IPS-20b (cell line): ENCODE measurements around the gene KLK14.

ENCODE experiments used
- H3K27ac ChIP-seq: one replicate; pipeline ENCODE4 v1.5.1; 2013; ENCODE audit warnings: low read length
- H3K27me3 ChIP-seq: 2 replicates; pipeline ENCODE4 v1.6.1; 2013; ENCODE audit warnings: mild to moderate bottlenecking, low read length, inconsistent platforms; ENCODE audit not compliant: insufficient read depth
- H3K36me3 ChIP-seq: 2 replicates; pipeline ENCODE4 v1.6.1; 2013; ENCODE audit warnings: low read depth, mild to moderate bottlenecking, inconsistent platforms, low read length, moderate library complexity; ENCODE audit not compliant: insufficient read depth
- H3K4me1 ChIP-seq: 2 replicates; pipeline ENCODE4 v1.6.1; 2013; ENCODE audit warnings: mild to moderate bottlenecking, control low read depth, inconsistent platforms, low read length, moderate library complexity; ENCODE audit not compliant: insufficient read depth
- H3K4me3 ChIP-seq: 2 replicates; pipeline ENCODE4 v1.5.1; 2013; ENCODE audit warnings: mild to moderate bottlenecking, low read length, inconsistent platforms
- H3K9ac ChIP-seq: 2 replicates; pipeline ENCODE4 v1.6.1; 2013; ENCODE audit warnings: low read depth, mild to moderate bottlenecking, inconsistent platforms, low read length, moderate library complexity
- H3K9me3 ChIP-seq: 2 replicates; pipeline ENCODE4 v1.6.1; 2013; ENCODE audit warnings: mild to moderate bottlenecking, low read depth, low read length, inconsistent platforms; ENCODE audit not compliant: insufficient read depth

KLK14 gene

DNA sequence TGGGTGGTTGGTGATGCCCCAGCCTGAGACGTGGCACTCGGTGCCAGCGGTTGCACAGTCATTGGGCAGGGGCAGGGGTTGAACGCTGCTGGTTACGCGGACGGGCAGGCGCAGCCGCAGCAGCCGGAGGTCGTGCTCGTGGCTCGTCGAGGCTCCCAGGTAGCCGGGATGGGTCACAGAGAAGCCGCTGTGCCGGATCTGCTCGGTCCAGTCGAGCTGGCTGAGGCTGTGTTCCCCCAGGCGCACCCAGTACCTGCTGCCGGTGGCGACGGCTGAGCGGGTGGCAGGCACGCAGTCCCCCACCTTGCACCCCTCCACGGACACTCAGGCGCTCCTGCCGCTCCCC is 50.8 kb downstream of the KLK14 start:
- no peak overlapping the region for H3K27ac ChIP-seq
- H3K4me3 ChIP-seq = no peak overlapping the region
- H3K9ac ChIP-seq = no peak overlapping the region
- no peaks in the 10 kb centered on the region; the same call in 1 of the 2 replicates for H3K4me1 ChIP-seq
- H3K9me3 ChIP-seq = no peaks in the 10 kb centered on the region
- no peaks in the 10 kb centered on the region for H3K36me3 ChIP-seq
- peaks cover 3% of the 10 kb centered on the region; the same call in 1 of the 2 replicates for H3K27me3 ChIP-seq

DNA sequence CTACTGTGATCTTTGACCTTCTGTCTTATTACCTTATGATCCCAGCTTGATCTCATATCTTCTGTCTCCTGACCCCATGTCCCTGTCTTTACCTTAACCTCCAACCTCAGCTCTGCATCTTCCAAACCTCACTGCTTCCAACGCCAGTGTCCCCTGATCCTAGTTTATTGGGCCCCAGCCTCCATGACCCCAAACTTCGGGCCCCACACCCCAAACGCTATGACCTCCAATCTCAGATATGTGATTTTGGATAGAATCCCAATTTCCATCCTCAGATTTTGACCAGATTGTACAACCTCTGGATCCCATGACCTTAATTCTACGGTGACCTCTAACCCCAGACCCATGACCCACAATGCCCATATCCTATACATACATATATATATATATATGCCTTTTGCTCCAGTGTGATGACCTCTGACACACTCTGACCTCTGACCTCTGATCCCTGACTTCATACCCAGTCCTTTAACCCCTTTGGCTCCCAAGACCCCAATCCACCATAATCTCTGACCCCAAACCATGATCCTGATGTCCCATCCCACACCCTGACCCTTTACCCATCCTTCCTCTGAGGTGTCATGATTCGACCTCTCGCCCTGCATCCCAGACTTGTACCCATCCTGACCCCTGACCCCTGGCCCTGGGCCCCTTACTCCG is 51.3 kb downstream of the KLK14 start:
- H3K9me3 ChIP-seq = no peaks in the 10 kb centered on the region
- H3K27ac ChIP-seq = no peak overlapping the region

DNA sequence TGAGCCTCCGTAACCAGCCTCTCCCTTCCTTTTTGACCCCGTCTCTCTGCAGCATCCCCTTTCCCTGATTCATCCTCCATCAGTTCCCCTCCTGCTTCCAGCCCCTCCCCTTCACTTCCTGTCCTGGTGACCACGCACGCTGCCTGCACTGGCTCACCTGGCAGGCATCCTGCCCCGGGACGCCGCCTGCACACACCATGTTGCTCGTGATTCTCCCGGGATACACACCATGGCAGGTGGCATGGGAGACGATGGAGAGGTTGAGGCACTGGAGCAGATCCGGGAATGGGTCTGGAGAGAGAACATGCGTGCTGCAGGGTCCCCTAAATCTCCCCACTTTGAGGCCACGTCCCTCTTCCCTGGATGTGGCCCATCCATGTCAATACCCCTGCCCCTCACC is 52.1 kb downstream of the KLK14 start:
- H3K27ac ChIP-seq = no peak overlapping the region
- no peaks in the 10 kb centered on the region for H3K9me3 ChIP-seq
- no peaks in the 10 kb centered on the region for H3K4me1 ChIP-seq
- no peak overlapping the region for H3K4me3 ChIP-seq
- H3K9ac ChIP-seq = no peak overlapping the region
- no peaks in the 10 kb centered on the region for H3K36me3 ChIP-seq
- H3K27me3 ChIP-seq = peaks cover 3% of the 10 kb centered on the region; the same call in 1 of the 2 replicates

More for the DNA sequence above, 51.3 kb downstream of the KLK14 start:
- H3K4me3 ChIP-seq = no peak overlapping the region
- H3K4me1 ChIP-seq = no peaks in the 10 kb centered on the region
- H3K27me3 ChIP-seq = peaks cover 3% of the 10 kb centered on the region; the same call in 1 of the 2 replicates
- no peaks in the 10 kb centered on the region for H3K36me3 ChIP-seq
- H3K9ac ChIP-seq = no peak overlapping the region

DNA sequence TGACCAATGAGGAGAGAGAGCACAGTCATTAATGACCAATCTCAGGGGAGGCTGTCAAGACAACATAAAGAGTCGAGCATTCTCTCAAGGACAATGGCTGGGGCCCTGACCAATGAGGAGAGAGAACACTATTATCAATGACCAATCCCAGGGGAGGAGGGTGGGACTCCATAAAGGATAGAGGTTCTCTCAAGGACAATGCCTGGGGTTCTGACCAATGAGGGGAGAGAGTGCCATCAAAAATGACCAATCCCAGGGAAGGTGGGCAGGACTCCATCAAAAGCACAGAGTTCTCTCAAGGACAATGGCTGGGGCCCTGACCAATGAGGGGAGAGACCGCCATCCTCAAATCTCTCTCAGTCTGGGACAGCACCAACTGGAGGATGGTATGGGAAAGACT is 53.0 kb downstream of the KLK14 start:
- no peak overlapping the region for H3K27ac ChIP-seq
- no peaks in the 10 kb centered on the region for H3K9me3 ChIP-seq
- H3K27me3 ChIP-seq = no peaks in the 10 kb centered on the region

More for the DNA sequence above, 53.0 kb downstream of the KLK14 start:
- Histone ChIP-seq H3K9ac (no peak overlapping the region), H3K4me3 (no peak overlapping the region), H3K4me1 (peaks cover 4% of the 10 kb centered on the region; the same call in 1 of the 2 replicates), H3K36me3 (no peaks in the 10 kb centered on the region)
